GM19468 (cell line): ENCODE data around the gene GTPBP10.
A peak's percentile ranks its signal among the peaks of the same experiment; 100 is the strongest.
"Not testable (repeated sequence)": the region's sequence is repeated elsewhere in the genome, so short reads cannot be mapped to it uniquely, and the experiment has no call there.

Experiments used
- ATAC-seq: cut with Tn5 transposase; IDR thresholded peaks from one replicate; pipeline ENCODE4 v1.9.1; 2021; ENCODE audit warnings: mild to moderate bottlenecking, moderate library complexity, moderate number of reproducible peaks; ENCODE audit not compliant: unreplicated experiment; ENCODE audit errors: extremely low read depth

GTPBP10 gene

DNA sequence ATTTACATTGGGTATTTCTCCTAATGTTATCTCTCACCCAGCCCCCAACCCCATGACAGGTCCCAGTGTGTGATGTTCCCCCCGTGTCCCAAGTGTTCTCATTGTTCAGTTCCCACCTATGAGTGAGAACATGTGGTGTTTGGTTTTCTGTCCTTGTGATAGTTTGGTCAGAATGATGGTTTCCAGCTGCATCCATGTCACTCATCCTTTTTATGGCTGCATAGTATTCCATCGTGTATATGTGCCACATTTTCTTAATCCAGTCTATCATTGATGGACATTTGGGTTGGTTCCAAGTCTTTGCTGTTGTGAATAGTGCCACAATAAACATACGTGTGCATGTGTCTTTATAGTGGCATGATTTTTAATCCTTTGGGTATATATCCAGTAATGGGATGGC, 3.5 kb downstream of the GTPBP10 start:
- not testable (repeated sequence) for ATAC-seq

DNA sequence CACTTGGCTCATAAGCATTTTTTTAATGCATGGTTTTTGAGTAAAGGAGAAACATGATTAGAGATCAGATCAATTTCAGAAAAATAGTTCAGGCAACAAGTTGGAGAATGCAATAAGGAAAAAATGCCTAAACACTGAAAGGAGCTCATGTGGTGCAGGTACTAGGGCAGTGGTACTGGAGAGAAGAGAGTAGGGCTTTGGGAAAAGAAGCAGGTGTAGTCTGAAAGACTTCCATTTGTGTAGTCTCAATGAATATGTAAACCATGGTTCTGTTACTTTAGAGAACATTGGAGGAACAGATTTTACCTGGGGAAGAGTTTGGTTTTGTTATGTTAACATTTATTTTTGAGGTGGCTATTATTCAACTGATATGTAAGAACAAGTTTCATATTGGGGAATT, 5.5 kb downstream of the GTPBP10 start:
- ATAC-seq = no peak

- ATAC-seq = no peak
Observed at GRCh38 chr7:90383422-90383821, 36.9 kb downstream of the GTPBP10 start.

DNA sequence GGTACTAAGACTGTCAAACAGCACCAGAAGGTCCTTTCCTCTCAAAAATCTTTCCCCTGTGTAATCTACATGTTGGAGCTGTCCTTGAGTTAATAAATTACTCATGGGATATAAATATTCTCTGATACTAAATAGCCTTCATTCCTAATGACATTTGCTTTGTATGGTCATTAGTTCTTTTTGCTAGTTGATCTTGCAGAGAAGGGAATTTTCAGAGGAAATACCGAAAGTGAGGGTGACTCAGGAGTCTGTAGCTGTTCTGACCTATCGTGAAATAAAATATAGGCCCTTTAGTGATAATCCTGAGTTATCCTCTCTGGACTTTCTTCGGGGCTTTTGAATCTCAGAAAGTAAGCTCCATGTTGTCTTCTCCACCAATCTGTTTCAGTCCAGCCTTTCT, 37.3 kb downstream of the GTPBP10 start:
- no peak for ATAC-seq

DNA sequence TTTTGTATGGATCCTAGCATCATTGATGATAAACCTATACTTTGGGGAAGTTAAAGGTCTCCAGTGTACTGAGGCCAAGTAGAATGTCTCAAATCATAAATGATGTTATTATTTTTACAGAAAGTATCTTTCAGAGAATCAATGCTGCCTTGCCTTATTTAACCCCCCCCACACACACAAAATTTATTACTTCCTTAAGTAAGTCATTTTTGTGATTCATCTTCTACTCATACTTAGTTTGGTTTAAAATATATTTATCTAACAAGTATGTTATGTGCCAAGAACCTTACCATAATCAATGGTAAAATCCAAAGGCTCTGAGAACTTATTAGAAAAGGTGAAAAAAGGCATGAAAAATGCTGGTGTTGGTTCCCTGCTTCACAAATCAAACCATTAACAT, 37.9 kb downstream of the GTPBP10 start:
- no peak for ATAC-seq

DNA sequence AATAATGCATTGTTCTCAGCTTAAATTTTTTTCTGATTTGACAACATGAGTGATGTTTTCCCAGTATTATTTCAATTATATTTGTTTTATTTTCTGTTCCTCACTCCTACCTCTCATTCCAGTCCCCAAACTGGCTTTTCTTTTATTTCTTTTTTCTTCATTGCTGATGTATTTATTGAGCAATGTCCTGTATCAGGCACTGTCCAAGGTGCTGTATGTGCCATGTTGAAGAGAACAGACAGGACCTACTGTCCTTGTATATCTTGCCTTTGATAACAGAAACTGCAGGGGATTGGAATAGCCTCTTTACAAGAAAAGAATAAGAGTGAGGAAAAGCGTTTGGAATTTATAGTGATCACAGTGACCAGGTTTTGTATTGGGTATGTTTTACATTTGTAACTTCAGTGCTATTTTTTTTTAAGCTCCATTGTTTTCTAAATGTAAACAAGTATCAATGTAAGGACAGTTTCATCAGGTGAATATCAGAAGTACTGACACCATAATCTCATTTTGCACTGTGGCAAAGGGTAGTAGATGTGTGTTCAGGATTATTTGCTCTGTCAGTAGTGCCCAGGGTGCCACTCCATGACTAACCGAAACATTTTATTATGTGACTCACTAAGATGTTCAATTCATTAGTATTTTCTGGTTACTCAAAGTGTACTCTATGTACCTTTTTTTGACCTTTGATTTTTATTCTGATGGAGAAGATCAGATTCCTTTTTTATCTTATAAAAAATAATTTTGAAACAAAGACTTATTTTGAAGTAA, 41.1 kb downstream of the GTPBP10 start:
- no peak for ATAC-seq

- ATAC-seq = no peak
Observed at GRCh38 chr7:90390926-90391325, 44.4 kb downstream of the GTPBP10 start.

DNA sequence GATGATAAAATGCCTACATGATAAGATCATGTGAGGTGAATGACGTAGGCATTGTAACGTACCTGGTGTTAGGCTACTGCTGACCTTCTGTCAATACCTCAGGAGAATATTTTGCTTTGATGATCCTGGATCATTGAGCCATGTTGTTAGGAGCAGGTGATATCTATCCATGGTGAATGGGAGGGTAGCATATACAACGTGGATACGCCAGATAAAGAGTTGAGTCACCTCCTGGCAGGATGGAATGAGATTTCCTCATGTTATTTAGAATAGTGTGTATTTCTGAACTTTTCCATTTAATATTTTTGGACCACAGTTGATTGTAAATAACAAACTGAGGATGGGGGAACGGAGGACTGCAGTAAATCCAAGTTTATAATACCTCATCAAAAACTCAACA, 45.0 kb downstream of the GTPBP10 start:
- no peak for ATAC-seq

GRCh38 chr7:90396420-90396819, 49.9 kb downstream of the GTPBP10 start:
- ATAC-seq = no peak

GRCh38 chr7:90401989-90402388, 55.5 kb downstream of the GTPBP10 start:
- no peak for ATAC-seq

GRCh38 chr7:90402785-90403173, 56.3 kb downstream of the GTPBP10 start:
- no peak for ATAC-seq

DNA sequence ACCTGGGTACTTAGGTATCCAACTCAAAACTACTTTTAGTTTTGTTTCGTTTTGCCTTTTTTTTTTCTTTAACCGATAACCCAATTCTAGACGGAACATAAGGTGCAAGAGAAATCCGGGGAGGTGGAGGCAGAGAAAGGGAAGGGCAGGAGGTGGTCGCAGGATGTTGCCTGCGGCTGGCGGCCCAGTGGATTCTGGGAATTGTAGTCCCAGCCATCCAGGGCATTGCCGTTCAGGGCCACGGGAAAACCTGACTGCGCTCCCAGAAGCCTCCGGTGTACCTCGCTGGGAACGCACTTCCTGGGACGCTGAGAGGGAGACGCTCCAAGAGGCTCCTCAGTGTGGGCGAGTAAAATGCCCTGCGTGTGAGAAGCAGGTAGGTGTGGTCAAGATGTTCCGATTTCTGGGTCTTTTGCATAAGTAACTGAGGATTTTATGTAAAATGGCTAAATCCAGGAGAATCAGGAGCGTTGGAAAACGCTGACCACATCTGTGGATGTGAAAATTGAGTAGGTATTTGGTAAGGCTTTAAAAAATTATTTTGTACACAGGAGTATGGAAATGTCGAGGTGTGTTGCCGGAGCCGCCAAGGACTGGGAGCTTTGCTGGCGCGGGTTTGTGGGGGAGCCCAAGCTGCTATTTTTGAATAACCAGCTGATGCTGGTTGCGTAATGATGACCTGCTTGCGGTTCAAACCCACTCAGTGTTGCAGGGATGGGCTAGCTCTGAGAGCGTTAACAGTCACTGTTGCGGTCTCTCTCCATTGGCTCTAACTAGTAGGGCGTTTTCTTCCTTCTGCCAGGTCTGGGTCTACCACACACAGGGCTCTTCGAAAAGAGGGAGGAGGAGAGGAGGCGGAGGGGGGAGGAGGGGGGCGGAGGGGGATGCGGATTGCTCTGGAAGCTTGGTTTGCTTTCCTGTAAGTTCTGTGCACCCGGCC, 56.9 kb downstream of the GTPBP10 start, which contains the start of gene CLDN12:
Gene CLDN12, plus strand, starts transcription at position 288 of the 940 bp plus-strand sequence. CDS start 9,216 bp downstream, outside the sequence.
- peak; percentile 97 for ATAC-seq

GRCh38 chr7:90404777-90405176, 58.3 kb downstream of the GTPBP10 start:
- ATAC-seq = no peak

- ATAC-seq = no peak
Observed at GRCh38 chr7:90407484-90407821, 60.9 kb downstream of the GTPBP10 start.

- ATAC-seq = no peak
Observed at GRCh38 chr7:90408142-90408541, 61.6 kb downstream of the GTPBP10 start.

DNA sequence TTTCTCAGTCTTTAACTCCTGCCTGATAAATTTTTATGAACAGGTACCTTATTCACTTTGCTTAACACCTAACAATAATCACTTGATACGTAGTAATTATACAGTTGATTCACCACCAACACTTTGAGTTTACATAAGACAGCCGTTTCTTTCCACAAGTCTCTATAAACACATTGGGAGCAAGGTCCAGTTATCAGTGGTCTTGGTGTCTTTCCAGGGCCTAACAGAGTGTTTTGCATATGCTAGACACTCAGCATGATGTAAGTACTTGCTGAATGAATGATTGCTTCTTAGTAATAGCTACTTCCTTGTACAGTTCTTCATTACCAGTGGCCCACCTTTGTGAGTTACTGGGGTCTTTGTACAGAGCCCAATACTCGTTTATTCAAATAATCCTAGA, 63.2 kb downstream of the GTPBP10 start:
- no peak for ATAC-seq

- ATAC-seq = no peak
Observed at GRCh38 chr7:90411510-90411909, 65.0 kb downstream of the GTPBP10 start.

DNA sequence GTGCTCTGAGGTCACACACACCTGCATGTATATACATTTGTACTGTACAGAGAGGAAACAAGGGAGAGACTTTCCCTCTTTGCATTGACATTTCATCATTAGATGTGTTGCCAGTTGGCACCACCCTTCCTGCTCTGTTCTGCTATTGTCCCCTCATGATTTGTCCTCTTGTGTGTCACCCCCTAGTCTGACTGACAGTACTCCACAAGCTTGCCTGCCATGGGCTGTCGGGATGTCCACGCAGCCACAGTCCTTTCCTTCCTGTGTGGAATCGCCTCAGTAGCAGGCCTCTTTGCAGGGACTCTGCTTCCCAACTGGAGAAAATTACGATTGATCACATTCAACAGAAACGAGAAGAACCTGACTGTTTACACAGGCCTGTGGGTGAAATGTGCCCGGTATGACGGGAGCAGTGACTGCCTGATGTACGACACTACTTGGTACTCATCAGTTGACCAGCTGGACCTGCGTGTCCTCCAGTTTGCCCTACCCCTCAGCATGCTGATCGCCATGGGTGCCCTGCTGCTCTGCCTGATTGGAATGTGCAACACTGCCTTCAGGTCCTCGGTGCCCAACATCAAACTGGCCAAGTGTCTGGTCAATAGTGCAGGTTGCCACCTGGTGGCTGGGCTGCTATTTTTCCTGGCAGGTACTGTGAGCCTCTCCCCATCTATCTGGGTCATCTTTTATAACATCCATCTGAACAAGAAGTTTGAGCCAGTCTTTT, 66.1 kb downstream of the GTPBP10 start:
- ATAC-seq = no peak

GRCh38 chr7:90413185-90413528, 66.6 kb downstream of the GTPBP10 start:
- no peak for ATAC-seq

DNA sequence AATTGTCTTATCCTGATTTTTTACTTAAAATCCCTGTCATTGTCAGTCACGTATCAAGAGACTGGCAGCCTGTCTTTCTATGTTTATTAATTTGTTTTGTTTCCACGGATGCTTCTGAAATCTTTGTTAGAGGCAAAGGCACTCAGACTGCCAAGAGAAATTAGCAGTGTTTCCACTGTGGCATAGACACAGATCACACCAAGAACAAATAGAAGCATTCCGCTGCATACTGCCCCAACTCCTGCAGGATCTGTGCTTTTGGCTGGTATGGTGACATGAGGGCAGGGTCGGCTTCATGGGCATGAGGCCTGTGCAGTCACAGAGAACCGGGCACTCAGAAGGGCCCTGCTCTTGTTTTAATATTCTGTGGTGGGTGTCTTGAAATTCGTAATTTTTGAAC, 75.1 kb downstream of the GTPBP10 start:
- ATAC-seq = no peak

DNA sequence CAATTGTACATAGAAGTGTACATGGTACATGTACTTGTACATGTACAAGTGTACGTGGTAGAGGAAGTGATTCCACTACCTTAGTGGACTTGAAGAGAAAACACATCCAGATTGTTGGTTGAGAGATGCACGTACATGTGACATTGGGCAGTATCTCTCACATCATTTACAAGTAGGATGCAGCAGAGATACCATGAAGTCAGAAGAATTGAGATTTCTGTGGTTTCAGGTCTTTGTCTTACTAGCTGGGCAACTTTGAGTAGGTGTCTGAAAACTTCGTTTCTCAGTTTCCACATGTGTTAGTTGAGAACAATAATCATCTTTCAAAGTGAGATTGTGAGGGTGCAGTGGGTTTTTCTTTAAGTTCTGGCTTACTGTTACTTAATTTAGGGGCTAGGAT, 78.2 kb downstream of the GTPBP10 start:
- peak; percentile 95 for ATAC-seq
